GM18508 (cell line): Measurements from ENCODE around the gene AQR.
"Not testable (repeated sequence)": the region's sequence is repeated elsewhere in the genome, so short reads cannot be mapped to it uniquely, and the experiment has no call there.

Experiments
- ATAC-seq: cut with Tn5 transposase; IDR thresholded peaks from one replicate; pipeline ENCODE4 v1.9.1; 2021; ENCODE audit warnings: moderate number of reproducible peaks; ENCODE audit not compliant: insufficient read depth, unreplicated experiment

The AQR gene

DNA sequence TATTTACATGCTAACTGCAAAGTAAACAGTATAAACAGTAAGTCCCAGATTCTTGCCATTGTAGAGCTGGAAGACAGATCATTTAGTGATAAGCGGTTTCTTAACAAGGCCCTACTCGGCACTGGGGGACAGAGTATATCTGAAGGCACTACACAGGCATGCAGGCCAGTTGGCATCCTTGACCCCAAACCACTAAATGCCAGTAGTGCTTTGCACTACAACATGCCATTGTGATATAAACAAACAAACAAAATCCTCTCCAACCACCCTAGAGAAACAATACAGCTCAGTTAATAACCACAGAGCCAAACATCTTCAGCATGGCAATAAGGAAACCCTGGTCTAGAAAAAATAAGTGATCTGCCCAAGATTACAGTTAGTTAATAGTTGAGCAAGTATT lies 5.3 kb downstream of the AQR start:
- ATAC-seq = no peak

DNA sequence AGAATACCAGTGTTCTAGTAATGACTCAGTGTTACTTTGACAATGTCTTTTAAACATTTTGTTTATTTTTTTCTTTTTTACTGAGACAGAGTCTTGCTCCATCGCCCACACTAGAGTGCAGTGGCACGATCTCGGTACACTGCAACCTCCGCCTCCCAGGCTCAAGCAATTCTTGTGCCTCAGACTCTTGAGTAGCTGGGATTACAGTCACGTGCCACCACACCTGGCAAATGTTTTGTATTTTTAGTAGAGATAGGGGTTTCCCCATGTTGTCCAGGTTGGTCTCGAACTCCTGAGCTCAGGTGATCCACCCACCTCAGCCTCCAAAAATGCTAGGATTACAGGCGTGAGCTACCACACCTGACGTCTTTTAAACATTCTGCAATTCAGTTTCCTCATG lies 15.7 kb downstream of the AQR start:
- no peak for ATAC-seq

GRCh38 chr15:34952481-34952880 lies 17.1 kb downstream of the AQR start:
- ATAC-seq = no peak

DNA sequence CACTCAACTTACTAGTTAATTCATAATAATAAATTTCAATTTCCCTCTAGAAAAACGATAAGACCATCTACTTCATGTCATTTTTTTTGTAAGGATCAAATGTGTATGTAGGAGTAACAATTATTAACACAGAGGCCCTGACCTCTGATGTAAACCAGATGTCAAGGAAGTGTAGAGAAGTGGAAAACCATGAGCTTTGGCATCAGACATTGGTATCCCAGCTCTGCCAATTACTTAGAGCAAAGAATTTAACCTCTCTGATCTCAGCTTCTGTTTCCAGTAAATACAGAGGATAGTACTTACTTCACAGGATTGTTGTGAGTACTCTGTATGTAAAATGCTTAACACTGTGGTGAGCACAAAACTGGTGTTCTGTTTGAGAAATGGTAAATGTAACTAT lies 17.5 kb downstream of the AQR start:
- no peak for ATAC-seq

- ATAC-seq = no peak
Measured at GRCh38 chr15:34944936-34945335, 24.6 kb downstream of the AQR start.

- ATAC-seq = no peak
Measured at GRCh38 chr15:34943711-34944110, 25.8 kb downstream of the AQR start.

DNA sequence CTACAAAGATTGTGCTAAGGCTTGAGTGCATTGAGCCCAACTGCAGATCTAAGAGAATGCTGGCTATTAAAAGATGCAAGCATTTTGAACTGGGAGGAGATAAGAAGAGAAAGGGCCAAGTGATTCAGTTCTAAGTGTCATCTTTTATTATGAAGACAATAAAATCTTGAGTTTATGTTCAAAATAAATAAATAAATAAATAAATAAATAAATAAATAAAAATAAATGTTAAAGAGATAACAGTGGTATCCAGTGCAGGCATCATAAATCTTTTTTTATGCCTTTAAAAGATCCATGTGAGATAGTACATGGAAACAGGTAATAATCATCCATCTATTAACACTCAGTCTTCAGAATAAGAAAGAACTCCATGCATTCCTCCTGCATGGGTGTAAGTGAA lies 26.3 kb downstream of the AQR start:
- not testable (repeated sequence) for ATAC-seq

DNA sequence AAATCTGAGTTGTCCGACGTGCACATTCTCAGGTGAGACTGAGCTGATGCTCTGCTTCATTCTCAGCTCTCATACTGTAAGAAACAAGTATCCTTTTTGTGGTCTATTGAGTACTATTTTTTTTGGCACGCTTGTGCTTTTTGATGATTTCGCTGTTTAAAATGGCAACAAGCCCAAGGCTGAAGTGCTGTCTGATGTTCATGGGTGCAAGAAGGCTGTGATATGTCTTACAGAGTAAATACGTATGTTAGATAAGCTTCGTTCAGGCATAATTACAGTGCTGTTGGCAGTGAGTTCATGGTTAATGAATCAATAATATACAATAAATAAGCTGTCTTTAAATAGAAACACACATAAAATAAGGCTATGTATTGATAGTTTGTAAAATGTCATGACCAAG lies 27.2 kb downstream of the AQR start:
- no peak for ATAC-seq

DNA sequence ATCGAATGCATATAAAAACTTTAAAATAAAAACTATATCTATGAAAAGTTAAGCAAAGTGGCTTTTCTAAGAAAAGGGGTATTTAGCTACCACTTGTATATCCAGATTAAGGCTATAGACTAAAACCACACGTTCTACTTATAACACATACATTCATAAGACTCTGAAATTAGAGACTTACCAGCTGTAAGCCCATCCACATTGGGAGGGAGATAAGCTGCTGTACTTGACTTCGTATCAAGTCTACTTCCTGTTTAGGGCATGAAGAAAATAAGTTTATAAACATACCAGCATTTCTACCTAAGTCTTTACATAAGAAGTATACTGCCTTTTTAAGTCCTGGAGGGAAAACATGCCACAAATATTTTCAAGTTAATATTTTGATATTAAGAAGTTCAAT lies 27.7 kb downstream of the AQR start:
- ATAC-seq = no peak

DNA sequence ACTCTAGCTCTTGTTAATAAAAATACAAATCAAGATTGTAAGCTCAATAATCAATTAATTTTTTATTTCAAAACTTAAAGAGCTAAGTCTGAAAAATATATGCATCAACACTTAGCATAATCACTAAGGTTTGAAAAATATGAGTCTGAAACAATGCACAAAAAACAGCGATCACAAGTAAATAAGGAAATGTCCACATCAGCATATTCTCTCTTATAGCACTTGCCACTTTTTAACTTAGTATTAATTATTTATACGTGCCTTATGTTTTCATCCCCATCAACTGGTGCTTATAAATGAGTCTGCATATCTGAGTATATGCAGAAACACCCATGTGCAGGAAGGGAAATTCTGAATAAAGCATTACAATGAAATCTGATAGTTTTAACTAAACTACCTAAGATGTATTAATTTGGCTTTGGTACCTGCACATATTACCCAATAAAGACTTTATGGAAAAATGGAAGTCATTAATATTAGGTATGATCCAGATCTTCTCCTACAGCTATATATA lies 28.3 kb downstream of the AQR start:
- ATAC-seq = no peak

GRCh38 chr15:34933432-34933975 lies 36.0 kb downstream of the AQR start:
- ATAC-seq = no peak

GRCh38 chr15:34928349-34928748 lies 41.2 kb downstream of the AQR start:
- not testable (repeated sequence) for ATAC-seq

GRCh38 chr15:34927726-34928125 lies 41.8 kb downstream of the AQR start:
- ATAC-seq = no peak

DNA sequence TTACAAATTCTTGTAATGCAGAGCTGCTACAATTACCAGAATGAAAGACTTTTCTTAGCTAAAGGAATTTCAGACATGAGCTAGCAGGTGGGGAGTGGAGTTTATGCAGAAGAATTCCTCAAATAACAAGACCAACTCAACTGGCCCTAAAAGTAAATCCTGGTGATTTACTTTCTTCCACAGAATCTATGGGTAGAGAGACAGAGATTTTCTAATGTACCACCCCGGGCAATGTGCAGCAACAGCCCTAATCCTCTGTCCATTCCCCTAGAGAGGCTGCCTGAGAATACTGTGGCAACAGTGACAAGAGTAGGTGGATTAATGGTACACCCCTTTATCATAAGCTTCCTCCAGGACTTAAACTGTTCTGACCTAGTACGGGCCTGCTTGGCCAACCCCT lies 55.2 kb downstream of the AQR start:
- ATAC-seq = no peak

DNA sequence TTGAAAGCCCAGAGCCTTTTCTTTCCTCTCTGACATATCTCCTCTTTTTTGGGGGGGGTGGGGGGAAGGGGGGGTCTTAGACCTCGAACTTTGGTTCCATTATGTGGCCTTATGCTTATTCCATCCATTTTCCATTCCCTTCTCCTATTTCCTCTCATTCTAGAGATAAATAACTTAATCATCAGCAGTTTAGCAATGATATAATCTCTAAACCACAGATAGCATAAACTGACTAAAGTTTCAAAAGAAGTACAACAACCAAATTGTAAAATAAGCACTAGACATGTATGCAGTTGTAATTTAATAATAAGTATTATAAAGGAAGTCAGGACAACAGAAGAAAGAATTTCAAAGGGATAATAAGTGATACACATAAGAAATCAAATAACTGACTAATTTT lies 64.5 kb downstream of the AQR start:
- ATAC-seq = no peak

- no peak for ATAC-seq
Measured at GRCh38 chr15:34904527-34904926, 65.0 kb downstream of the AQR start.

- no peak for ATAC-seq
Measured at GRCh38 chr15:34900748-34901147, 68.8 kb downstream of the AQR start.

DNA sequence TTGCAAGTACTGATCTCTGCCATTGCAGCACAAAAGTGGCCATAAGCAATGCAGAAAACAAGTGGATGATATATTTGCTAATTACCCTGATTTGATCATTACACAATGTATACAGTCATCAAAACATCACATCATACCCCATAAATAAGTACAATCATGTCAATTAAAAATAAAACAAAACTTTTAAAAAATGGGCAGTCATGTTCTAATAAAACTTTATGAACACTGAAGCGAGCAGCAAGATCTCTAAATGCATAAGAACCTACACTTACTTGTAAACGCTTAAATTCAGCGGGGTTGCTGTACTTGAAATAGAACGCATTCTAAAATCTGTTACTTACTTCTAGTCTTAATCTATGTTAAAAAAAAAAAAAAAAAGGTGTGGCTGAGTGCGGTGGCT lies 73.4 kb downstream of the AQR start:
- no peak for ATAC-seq

DNA sequence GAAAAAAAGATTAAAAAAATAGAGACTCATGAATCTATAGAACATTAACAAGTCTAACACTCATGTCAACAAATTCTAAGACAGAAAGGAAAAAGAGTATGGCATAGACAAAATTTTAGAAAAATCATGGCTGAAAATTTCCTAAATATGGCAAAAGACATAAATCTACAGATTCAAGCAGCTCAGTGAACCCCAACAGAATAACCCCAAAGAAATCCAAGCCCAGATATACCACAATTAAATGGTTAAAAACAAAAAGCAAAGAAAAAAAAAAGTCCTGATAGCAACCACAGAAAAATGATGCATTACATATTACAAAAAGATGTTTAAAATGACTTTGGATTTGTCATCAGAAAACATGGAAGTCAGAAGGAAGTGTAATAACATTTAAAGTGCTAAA lies 75.6 kb downstream of the AQR start:
- ATAC-seq = no peak

DNA sequence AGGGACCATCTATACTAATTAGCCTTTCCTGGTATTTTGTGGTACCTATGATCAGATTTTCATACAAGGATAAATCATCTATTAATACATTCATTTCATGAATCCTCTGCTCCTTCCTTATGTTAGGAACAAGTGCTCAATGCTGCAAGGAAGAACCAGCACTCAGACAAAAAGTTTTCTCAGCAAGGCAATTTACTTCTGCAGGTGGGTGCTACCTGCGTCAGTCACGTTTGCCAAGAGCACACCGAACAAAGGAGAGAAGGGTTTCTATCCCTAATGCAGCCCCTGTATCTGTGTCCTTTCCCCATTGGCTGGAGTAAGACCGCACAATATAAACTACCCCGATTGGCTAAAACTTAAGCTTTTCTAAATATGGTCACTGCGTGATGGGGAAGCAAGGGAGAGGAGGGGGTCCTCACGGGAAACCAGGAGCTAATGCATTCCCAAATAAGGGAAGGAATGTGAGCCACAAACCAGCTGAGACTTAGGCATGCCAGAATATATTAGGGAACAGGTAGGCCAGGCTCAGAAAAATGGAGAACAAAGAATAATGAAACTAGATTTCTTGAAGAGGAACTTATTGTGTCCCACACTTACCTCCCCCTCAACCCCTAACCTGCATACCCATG lies 76.5 kb downstream of the AQR start:
- no peak for ATAC-seq

DNA sequence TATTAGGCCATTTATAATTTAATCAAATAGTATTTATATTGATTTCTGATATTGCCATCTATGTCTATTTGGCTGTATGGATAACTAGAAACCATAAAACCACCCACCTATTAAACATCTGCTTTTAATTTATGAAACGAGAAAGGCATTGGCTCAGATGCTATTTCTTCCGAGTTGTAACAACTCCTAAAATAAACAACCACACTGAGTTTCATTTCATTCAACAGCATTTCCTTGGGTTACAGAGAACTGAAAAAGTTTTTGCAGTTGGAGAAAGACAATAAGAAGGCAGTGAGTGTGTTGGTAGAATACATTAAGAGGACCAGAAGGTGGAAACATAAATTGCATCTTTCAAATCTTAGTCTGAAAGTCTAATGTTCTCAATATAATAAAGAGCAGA lies 79.1 kb downstream of the AQR start:
- no peak for ATAC-seq

- ATAC-seq = no peak
Measured at GRCh38 chr15:34889476-34889875, 80.1 kb downstream of the AQR start.
